Natural killer cell (primary cell): ENCODE measurements around the gene FOXO6. TPM values are rescaled to one million over a fixed set of nuclear protein-coding genes. Genes with fewer than 3 reads are reported as not detected.

Source experiments
- ATAC-seq, 3 donors: fragments of 150-1000 bp in 2 of 3; fragments of 200-7000 bp in 1 of 3; cut with Tn5 transposase; 1 replicate in 1 of 3; 2 replicates in 2 of 3; pipeline ENCODE4 v1.10.0; 2021; ENCODE audit warnings: mild to moderate bottlenecking in 2 of 3, moderate library complexity in 2 of 3
- DNase-seq, 2 donors: peaks; one replicate each; pipeline versions ENCODE4 v3.0.0 to v3.0.0-alpha.2; 2013 to 2021; ENCODE audit warnings: mixed read lengths in 1 of 2
- H3K27ac ChIP-seq: one replicate; pipeline ENCODE4 v1.5.1; 2013; ENCODE audit warnings: mild to moderate bottlenecking, low read length
- H3K27me3 ChIP-seq: one replicate; pipeline ENCODE4 v1.6.1; 2013; ENCODE audit warnings: low read length; ENCODE audit not compliant: control insufficient read depth, insufficient read depth
- H3K36me3 ChIP-seq: one replicate; pipeline ENCODE4 v1.6.1; 2013; ENCODE audit warnings: low read length; ENCODE audit not compliant: control insufficient read depth, insufficient read depth
- H3K4me1 ChIP-seq: one replicate; pipeline ENCODE4 v1.6.1; 2013; ENCODE audit warnings: low read length; ENCODE audit not compliant: control insufficient read depth, insufficient read depth
- H3K4me3 ChIP-seq: one replicate; pipeline ENCODE4 v1.5.1; 2013; ENCODE audit warnings: low read length
- H3K9me3 ChIP-seq: one replicate; pipeline ENCODE4 v1.6.1; 2013; ENCODE audit warnings: low read length; ENCODE audit not compliant: control insufficient read depth, insufficient read depth
- H3K27ac Mint-ChIP-seq, 2 donors: one replicate each; pipeline ENCODE4 v1.8.0; 2022; ENCODE audit warnings: mild to moderate bottlenecking in 2 of 2, mixed read lengths in 2 of 2, moderate library complexity in 1 of 2
- H3K27me3 Mint-ChIP-seq, 2 donors: one replicate each; pipeline ENCODE4 v1.8.0; 2022; ENCODE audit warnings: low read depth in 2 of 2, mixed read lengths in 2 of 2
- H3K36me3 Mint-ChIP-seq: one replicate; pipeline ENCODE4 v1.8.0; 2022; ENCODE audit warnings: mixed read lengths
- H3K4me1 Mint-ChIP-seq, 2 donors: one replicate each; pipeline ENCODE4 v1.8.0; 2022; ENCODE audit warnings: mixed read lengths in 2 of 2
- H3K4me3 Mint-ChIP-seq: one replicate; pipeline ENCODE4 v1.8.0; 2022; ENCODE audit warnings: mild to moderate bottlenecking, moderate library complexity, mixed read lengths
- H3K9me3 Mint-ChIP-seq, 2 donors: one replicate each; pipeline ENCODE4 v1.8.0; 2022; ENCODE audit warnings: mixed read lengths in 2 of 2
- CTCF ChIP-seq: fragments of 200-600 bp; IDR thresholded peaks from one replicate; pipeline ENCODE4 v1.8.0; 2022; ENCODE audit warnings: antibody characterized with exemption
- whole genome bisulfite sequencing: methylation state at CpG from one replicate; pipeline ENCODE4 v1.1.7; 2013; ENCODE audit warnings: missing lambda C conversion rate; ENCODE audit not compliant: insufficient coverage; 5-methylcytosine and 5-hydroxymethylcytosine counted together
- intact Hi-C: fragments of 100-400 bp; cut with micrococcal nuclease; formaldehyde crosslinking; loops from one replicate; pipeline ENCODE4 v1.14.2; 2022
- total RNA-seq, 4 donors: library from RNA; stranded (reverse); fragments of 120-200 nt in 1 of 4; gene quantifications; one replicate each; pipeline versions ENCODE4 v1.2.3 to v1.2.4, GENCODE V29; 2013 to 2022

The FOXO6 gene
- total RNA-seq, 3 donors from 2014 or later (not counting 1 experiment from before 2014, with no cell fraction given) = 1.2 to 3.3 (median 1.7) TPM

- no peak for TF ChIP-seq CTCF
- peaks cover 33 to 37% of the 10 kb centered on the region in 2 donors for H3K4me1 Mint-ChIP-seq
- 94% methylated on average over 2 of the region's 2 CpGs for WGBS
- peaks cover 18 to 40% of the 10 kb centered on the region in 2 donors for H3K27me3 Mint-ChIP-seq
- ATAC-seq (no peak), DNase-seq (peak in 1 of 2 donors; percentile 8)
- intact Hi-C loops = no loop called here
- no peaks in the 10 kb centered on the region for H3K9me3 Mint-ChIP-seq
- H3K27ac Mint-ChIP-seq = no peak overlapping the region
- no peak overlapping the region for H3K4me3 ChIP-seq
- no peaks in the 10 kb centered on the region for H3K27me3 ChIP-seq
- H3K36me3 ChIP-seq = no peaks in the 10 kb centered on the region
- no peaks in the 10 kb centered on the region for H3K9me3 ChIP-seq
- H3K4me3 Mint-ChIP-seq = no peak overlapping the region
- H3K27ac ChIP-seq = no peak overlapping the region
- H3K36me3 Mint-ChIP-seq = no peaks in the 10 kb centered on the region
- H3K4me1 ChIP-seq = peaks cover 25% of the 10 kb centered on the region
Measured at GRCh38 chr1:41350055-41350378, 11.2 kb upstream of the FOXO6 start.

- no peak for ATAC-seq
Measured at GRCh38 chr1:41351262-41352151, 9.7 kb upstream of the FOXO6 start.

GRCh38 chr1:41353744-41354143, 7.5 kb upstream of the FOXO6 start:
- ATAC-seq (peak; percentile 30 to 90 (median 72)), DNase-seq (peak in 1 of 2 donors; percentile 24)
- TF ChIP-seq CTCF = no peak
- peak overlapping the region in 1 of 2 donors; percentile 71 for H3K27ac Mint-ChIP-seq
- Histone ChIP-seq H3K27ac (no peak overlapping the region), H3K36me3 (no peaks in the 10 kb centered on the region), H3K4me1 (peaks cover 26% of the 10 kb centered on the region), H3K4me3 (no peak overlapping the region), H3K27me3 (peaks cover 3% of the 10 kb centered on the region), H3K9me3 (no peaks in the 10 kb centered on the region)
- H3K9me3 Mint-ChIP-seq = no peaks in the 10 kb centered on the region
- peaks cover 9 to 23% of the 10 kb centered on the region in 2 donors for H3K4me1 Mint-ChIP-seq
- peaks cover 27 to 47% of the 10 kb centered on the region in 2 donors for H3K27me3 Mint-ChIP-seq
- peak overlapping the region; percentile 47 for H3K4me3 Mint-ChIP-seq
- WGBS = 35% methylated on average over 9 of the region's 9 CpGs
- H3K36me3 Mint-ChIP-seq = no peaks in the 10 kb centered on the region
- intact Hi-C loops = no loop called here

More at GRCh38 chr1:41351262-41352151, 9.7 kb upstream of the FOXO6 start:
- H3K4me1 Mint-ChIP-seq = peaks cover 25 to 29% of the 10 kb centered on the region in 2 donors
- H3K36me3 ChIP-seq = no peaks in the 10 kb centered on the region
- no peaks in the 10 kb centered on the region for H3K36me3 Mint-ChIP-seq
- no peak overlapping the region for H3K4me3 ChIP-seq
- no peak overlapping the region for H3K27ac Mint-ChIP-seq
- H3K4me3 Mint-ChIP-seq = no peak overlapping the region
- H3K9me3 Mint-ChIP-seq = no peaks in the 10 kb centered on the region
- no peak overlapping the region for H3K27ac ChIP-seq
- no peaks in the 10 kb centered on the region for H3K9me3 ChIP-seq
- TF ChIP-seq CTCF = no peak
- H3K4me1 ChIP-seq = peaks cover 24% of the 10 kb centered on the region
- H3K27me3 ChIP-seq = no peaks in the 10 kb centered on the region
- intact Hi-C loops = no loop called here
- 90% methylated on average over 5 of the region's 6 CpGs for WGBS
- peak in 1 of 2 donors; percentile 2 for DNase-seq
- peaks cover 19 to 40% of the 10 kb centered on the region in 2 donors for H3K27me3 Mint-ChIP-seq
